ENCODE measurements around the gene UBIAD1.
"Not testable (repeated sequence)": the region's sequence is repeated elsewhere in the genome, so short reads cannot be mapped to it uniquely, and the experiment has no call there.

The UBIAD1 gene

GRCh38 chr1:11253226-11253625 is 19.8 kb upstream of the UBIAD1 start:
- peaks cover 82% of the 10 kb centered on the region for H3K36me3 ChIP-seq (ENCODE audit: insufficient read depth, low read length)
- no peak overlapping the region for H3K27ac ChIP-seq (ENCODE audit: low read depth, low read length)
- H3K4me1 ChIP-seq (ENCODE audit: insufficient read depth, low read length) = no peaks in the 10 kb centered on the region
- 94% methylated on average over 8 of the region's 8 CpGs for WGBS
- no peaks in the 10 kb centered on the region for H3K27me3 ChIP-seq (ENCODE audit: insufficient read depth, low read length)
- peaks cover 9% of the 10 kb centered on the region; the same call in 1 of the 2 replicates for H3K9me3 ChIP-seq (ENCODE audit: insufficient read depth, low read depth, low read length)
- no peak overlapping the region for H3K4me3 ChIP-seq (ENCODE audit: low read length)
- no peak overlapping the region for H3K9ac ChIP-seq (ENCODE audit: low read depth, low read length)

GRCh38 chr1:11256299-11256698 is 16.7 kb upstream of the UBIAD1 start:
- H3K9me3 ChIP-seq (ENCODE audit: insufficient read depth, low read depth, low read length) = peaks cover 2% of the 10 kb centered on the region; the same call in 1 of the 2 replicates
- 98% methylated on average over 1 of the region's 1 CpG for WGBS
- peaks cover 85% of the 10 kb centered on the region for H3K36me3 ChIP-seq (ENCODE audit: insufficient read depth, low read length)
- H3K9ac ChIP-seq (ENCODE audit: low read depth, low read length) = no peak overlapping the region
- H3K27me3 ChIP-seq (ENCODE audit: insufficient read depth, low read length) = no peaks in the 10 kb centered on the region
- H3K27ac ChIP-seq (ENCODE audit: low read depth, low read length) = no peak overlapping the region
- H3K4me1 ChIP-seq (ENCODE audit: insufficient read depth, low read length) = no peaks in the 10 kb centered on the region
- H3K4me3 ChIP-seq (ENCODE audit: low read length) = no peak overlapping the region

- H3K27me3 ChIP-seq (ENCODE audit: insufficient read depth, low read length) = no peaks in the 10 kb centered on the region
- peak within 1 kb of the TSS; percentile 40 for H3K27ac ChIP-seq (ENCODE audit: low read depth, low read length)
- WGBS = under 1% methylated on average over 57 of the region's 60 CpGs
Observed at GRCh38 chr1:11262171-11263049, 10.6 kb upstream of the UBIAD1 start, which contains the start of gene MTOR. Gene MTOR (minus strand): TSS chr1:11262551. CDS start chr1:11259409, 3,142 bp downstream.

GRCh38 chr1:11266268-11267074 is 6.5 kb upstream of the UBIAD1 start:
- H3K9me3 ChIP-seq (ENCODE audit: insufficient read depth, low read depth, low read length) = no peaks in the 10 kb centered on the region
- no peaks in the 10 kb centered on the region for H3K36me3 ChIP-seq (ENCODE audit: insufficient read depth, low read length)
- no peak overlapping the region for H3K9ac ChIP-seq (ENCODE audit: low read depth, low read length)
- no peaks in the 10 kb centered on the region for H3K27me3 ChIP-seq (ENCODE audit: insufficient read depth, low read length)
- H3K4me3 ChIP-seq (ENCODE audit: low read length) = no peak overlapping the region
- WGBS = 89% methylated on average over 12 of the region's 12 CpGs
- 0 out of 2 replicates have a peak, but pooled peaks cover 3% of the 10 kb centered on the region for H3K4me1 ChIP-seq (ENCODE audit: insufficient read depth, low read length)
- H3K27ac ChIP-seq (ENCODE audit: low read depth, low read length) = no peak overlapping the region

More at GRCh38 chr1:11262171-11263049, 10.6 kb upstream of the UBIAD1 start, which contains the start of gene MTOR:
- H3K9ac ChIP-seq (ENCODE audit: low read depth, low read length) = peak within 1 kb of the TSS; percentile 80
- H3K4me1 ChIP-seq (ENCODE audit: insufficient read depth, low read length) = 0 out of 2 replicates have a peak, but pooled peaks cover 4% of the 10 kb centered on the region
- H3K36me3 ChIP-seq (ENCODE audit: insufficient read depth, low read length) = peaks cover 26% of the 10 kb centered on the region
- H3K4me3 ChIP-seq (ENCODE audit: low read length) = peak within 1 kb of the TSS; percentile 95
- no peaks in the 10 kb centered on the region for H3K9me3 ChIP-seq (ENCODE audit: insufficient read depth, low read depth, low read length)

GRCh38 chr1:11267350-11268337 is 5.4 kb upstream of the UBIAD1 start:
- not testable (repeated sequence) for H3K36me3 ChIP-seq (ENCODE audit: insufficient read depth, low read length); H3K4me1 ChIP-seq (ENCODE audit: insufficient read depth, low read length); H3K4me3 ChIP-seq (ENCODE audit: low read length); H3K9me3 ChIP-seq (ENCODE audit: insufficient read depth, low read depth, low read length); H3K9ac ChIP-seq (ENCODE audit: low read depth, low read length); H3K27me3 ChIP-seq (ENCODE audit: insufficient read depth, low read length); H3K27ac ChIP-seq (ENCODE audit: low read depth, low read length)
- 90% methylated on average over 19 of the region's 19 CpGs for WGBS

- H3K27ac ChIP-seq (ENCODE audit: low read depth, low read length) = peak overlapping the region; percentile 49; the same call in 1 of the 2 replicates
Observed at GRCh38 chr1:11272544-11272831, 510 bp upstream of the UBIAD1 start.

GRCh38 chr1:11273595-11274234 is 717 bp downstream of the UBIAD1 start:
- Histone ChIP-seq H3K27ac (ENCODE audit: low read depth, low read length) (peak overlapping the region; percentile 94), H3K27me3 (ENCODE audit: insufficient read depth, low read length) (no peaks in the 10 kb centered on the region), H3K9ac (ENCODE audit: low read depth, low read length) (peak overlapping the region; percentile 98), H3K9me3 (ENCODE audit: insufficient read depth, low read depth, low read length) (no peaks in the 10 kb centered on the region), H3K4me1 (ENCODE audit: insufficient read depth, low read length) (peaks cover 9% of the 10 kb centered on the region), H3K4me3 (ENCODE audit: low read length) (peak overlapping the region; percentile 99), H3K36me3 (ENCODE audit: insufficient read depth, low read length) (peaks cover 23% of the 10 kb centered on the region)
- 9% methylated on average over 22 of the region's 22 CpGs for WGBS

More at GRCh38 chr1:11272544-11272831, 510 bp upstream of the UBIAD1 start:
- H3K27me3 ChIP-seq (ENCODE audit: insufficient read depth, low read length) = no peaks in the 10 kb centered on the region
- no peak overlapping the region for H3K9ac ChIP-seq (ENCODE audit: low read depth, low read length)
- 16% methylated on average over 9 of the region's 9 CpGs for WGBS
- H3K4me3 ChIP-seq (ENCODE audit: low read length) = peak overlapping the region; percentile 21
- no peaks in the 10 kb centered on the region for H3K9me3 ChIP-seq (ENCODE audit: insufficient read depth, low read depth, low read length)
- peaks cover 15% of the 10 kb centered on the region for H3K36me3 ChIP-seq (ENCODE audit: insufficient read depth, low read length)
- peaks cover 9% of the 10 kb centered on the region for H3K4me1 ChIP-seq (ENCODE audit: insufficient read depth, low read length)

GRCh38 chr1:11279152-11279551 is 6.2 kb downstream of the UBIAD1 start:
- H3K9me3 ChIP-seq (ENCODE audit: insufficient read depth, low read depth, low read length) = no peaks in the 10 kb centered on the region
- H3K36me3 ChIP-seq (ENCODE audit: insufficient read depth, low read length) = peaks cover 41% of the 10 kb centered on the region
- H3K4me3 ChIP-seq (ENCODE audit: low read length) = no peak overlapping the region
- H3K4me1 ChIP-seq (ENCODE audit: insufficient read depth, low read length) = peaks cover 9% of the 10 kb centered on the region; the same call in 1 of the 2 replicates
- 91% methylated on average over 5 of the region's 5 CpGs for WGBS
- H3K9ac ChIP-seq (ENCODE audit: low read depth, low read length) = no peak overlapping the region
- no peaks in the 10 kb centered on the region for H3K27me3 ChIP-seq (ENCODE audit: insufficient read depth, low read length)
- H3K27ac ChIP-seq (ENCODE audit: low read depth, low read length) = no peak overlapping the region

- Histone ChIP-seq H3K27me3 (ENCODE audit: insufficient read depth, low read length) (no peaks in the 10 kb centered on the region), H3K4me1 (ENCODE audit: insufficient read depth, low read length) (peaks cover 10% of the 10 kb centered on the region), H3K36me3 (ENCODE audit: insufficient read depth, low read length) (peaks cover 41% of the 10 kb centered on the region), H3K9me3 (ENCODE audit: insufficient read depth, low read depth, low read length) (no peaks in the 10 kb centered on the region), H3K9ac (ENCODE audit: low read depth, low read length) (no peak overlapping the region), H3K27ac (ENCODE audit: low read depth, low read length) (no peak overlapping the region), H3K4me3 (ENCODE audit: low read length) (no peak overlapping the region)
- WGBS = 95% methylated on average over 1 of the region's 1 CpG
Observed at GRCh38 chr1:11279630-11280029, 6.6 kb downstream of the UBIAD1 start.

GRCh38 chr1:11280719-11281376 is 7.8 kb downstream of the UBIAD1 start:
- H3K27me3 ChIP-seq (ENCODE audit: insufficient read depth, low read length) = no peaks in the 10 kb centered on the region
- H3K4me1 ChIP-seq (ENCODE audit: insufficient read depth, low read length) = peaks cover 19% of the 10 kb centered on the region
- no peaks in the 10 kb centered on the region for H3K9me3 ChIP-seq (ENCODE audit: insufficient read depth, low read depth, low read length)
- H3K9ac ChIP-seq (ENCODE audit: low read depth, low read length) = no peak overlapping the region
- peaks cover 35% of the 10 kb centered on the region for H3K36me3 ChIP-seq (ENCODE audit: insufficient read depth, low read length)
- H3K4me3 ChIP-seq (ENCODE audit: low read length) = no peak overlapping the region
- WGBS = 86% methylated on average over 4 of the region's 4 CpGs
- no peak overlapping the region for H3K27ac ChIP-seq (ENCODE audit: low read depth, low read length)

Data from HUES64 (cell line).